ENCODE data around the gene MORN1.

Gene MORN1

DNA sequence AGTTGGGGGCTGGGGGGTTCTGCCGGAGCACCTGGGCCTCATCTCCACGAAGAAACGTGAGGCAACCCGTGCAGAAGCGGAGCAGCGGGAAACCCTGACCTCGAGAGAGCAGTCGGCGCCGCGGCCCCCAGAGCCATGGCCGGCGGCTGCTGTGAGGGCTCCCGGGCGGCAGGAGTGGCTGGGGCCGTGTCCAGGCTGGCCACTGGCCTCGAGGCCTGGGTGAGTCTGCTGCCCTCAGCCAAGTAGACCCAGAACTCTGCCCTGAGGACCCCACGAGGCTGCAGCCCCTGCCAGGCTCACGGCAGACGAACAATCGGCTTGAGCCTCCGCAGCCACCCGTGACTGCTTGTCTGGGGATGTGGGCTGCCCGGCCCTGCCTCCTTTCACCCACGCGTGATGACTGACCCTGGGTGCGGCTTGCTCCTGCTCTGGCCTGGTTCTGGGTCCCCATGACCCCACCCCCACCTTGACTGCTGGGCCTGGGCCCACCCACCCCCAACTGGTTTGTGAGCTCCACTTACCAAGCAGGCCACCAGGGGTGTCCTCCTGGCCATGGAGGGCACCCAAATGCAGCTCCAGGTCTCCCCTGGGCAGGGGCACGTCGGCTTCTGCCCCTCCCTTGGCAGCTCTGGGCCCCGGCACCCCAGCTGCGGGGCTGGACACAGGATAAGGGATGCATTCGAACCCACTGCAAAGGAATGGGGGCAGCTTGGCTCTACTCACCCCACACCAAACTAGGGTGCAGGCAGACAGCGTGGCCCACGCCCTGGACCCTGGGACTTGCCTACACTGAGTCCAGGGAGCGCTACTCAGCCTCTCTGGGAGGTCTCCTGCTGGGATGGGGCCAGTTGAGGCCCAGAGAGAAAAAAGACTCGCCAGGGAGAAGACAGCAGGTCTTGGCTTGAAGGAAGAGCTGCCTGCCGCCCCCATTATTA is 34.2 kb downstream of the MORN1 start:
- TF ChIP-seq, protein P1, sequence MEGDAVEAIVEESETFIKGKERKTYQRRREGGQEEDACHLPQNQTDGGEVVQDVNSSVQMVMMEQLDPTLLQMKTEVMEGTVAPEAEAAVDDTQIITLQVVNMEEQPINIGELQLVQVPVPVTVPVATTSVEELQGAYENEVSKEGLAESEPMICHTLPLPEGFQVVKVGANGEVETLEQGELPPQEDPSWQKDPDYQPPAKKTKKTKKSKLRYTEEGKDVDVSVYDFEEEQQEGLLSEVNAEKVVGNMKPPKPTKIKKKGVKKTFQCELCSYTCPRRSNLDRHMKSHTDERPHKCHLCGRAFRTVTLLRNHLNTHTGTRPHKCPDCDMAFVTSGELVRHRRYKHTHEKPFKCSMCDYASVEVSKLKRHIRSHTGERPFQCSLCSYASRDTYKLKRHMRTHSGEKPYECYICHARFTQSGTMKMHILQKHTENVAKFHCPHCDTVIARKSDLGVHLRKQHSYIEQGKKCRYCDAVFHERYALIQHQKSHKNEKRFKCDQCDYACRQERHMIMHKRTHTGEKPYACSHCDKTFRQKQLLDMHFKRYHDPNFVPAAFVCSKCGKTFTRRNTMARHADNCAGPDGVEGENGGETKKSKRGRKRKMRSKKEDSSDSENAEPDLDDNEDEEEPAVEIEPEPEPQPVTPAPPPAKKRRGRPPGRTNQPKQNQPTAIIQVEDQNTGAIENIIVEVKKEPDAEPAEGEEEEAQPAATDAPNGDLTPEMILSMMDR (IDR thresholded peaks at IDR 0.05; ENCODE audit: insufficient read depth, missing control alignments): no peak
- FAIRE-seq (no peak), DNase-seq (ENCODE audit: insufficient read length, low spot score) (no peak)

DNA sequence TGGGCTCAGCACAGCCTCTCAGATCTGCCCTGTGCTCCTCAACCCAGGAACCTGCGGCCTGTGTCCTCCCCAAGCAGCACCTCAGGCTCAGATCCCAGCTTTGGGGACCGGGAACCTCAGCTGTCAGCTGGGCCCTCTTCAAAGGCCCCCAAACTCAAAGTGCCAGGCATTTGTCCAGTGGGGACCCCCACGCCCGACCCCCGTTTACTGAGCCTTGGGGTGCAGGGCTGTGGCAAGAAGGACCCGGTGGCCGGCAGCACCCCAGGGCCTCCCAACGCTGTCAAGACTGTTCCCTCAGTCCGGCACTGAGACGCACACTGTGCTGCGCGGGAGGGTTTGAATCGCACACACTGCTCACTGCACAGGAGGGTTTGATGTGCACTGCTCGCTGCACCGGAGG is 35.0 kb downstream of the MORN1 start:
- DNase-seq (ENCODE audit: insufficient read length, low spot score) (no peak), FAIRE-seq (no peak)
- TF ChIP-seq, protein P1 (IDR thresholded peaks at IDR 0.05; ENCODE audit: insufficient read depth, missing control alignments): no peak

DNA sequence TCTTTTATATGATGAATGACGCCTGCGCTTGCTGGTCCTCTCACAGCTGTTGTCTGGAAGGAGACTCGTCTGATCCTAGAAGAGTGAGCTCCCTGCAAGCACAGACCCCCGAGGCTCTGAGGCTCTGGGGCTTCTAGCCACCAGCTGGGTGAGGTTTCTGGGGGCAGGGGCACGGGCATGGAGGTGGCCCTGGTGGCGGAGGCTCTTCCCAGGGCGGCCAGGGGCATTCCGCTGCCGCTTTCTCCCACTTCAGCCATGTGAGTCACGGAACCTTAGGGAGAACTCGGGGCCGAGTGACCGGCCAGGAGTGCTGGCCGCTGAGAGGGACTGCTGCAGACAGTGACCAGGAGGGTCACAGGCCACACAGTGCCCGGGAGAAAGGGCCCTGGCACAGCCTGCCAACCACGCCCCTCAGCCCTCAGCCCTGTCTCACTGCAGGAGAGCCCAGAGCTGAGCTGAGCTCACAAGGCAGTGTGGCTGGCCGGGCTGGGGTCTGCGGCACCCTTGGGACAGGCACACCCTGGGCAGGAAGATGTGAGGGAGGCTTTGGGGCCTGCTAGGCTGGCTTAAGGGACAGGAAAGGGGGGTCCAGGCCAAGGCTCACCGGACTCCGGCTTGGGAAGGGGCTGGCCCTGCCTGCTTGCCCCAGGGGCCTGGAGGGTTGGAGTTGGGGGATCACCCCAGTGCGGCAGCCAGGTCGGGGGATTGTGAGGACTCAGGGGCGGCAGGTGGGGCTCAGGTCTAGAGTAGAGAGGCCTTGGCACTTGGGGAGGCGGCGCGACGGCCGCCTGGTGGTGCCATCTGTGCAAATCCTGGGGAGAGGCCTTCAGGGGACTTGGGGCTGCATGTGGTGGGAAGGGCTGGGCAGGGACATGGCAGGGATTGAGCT is 35.7 kb downstream of the MORN1 start:
- FAIRE-seq (no peak), DNase-seq (ENCODE audit: insufficient read length, low spot score) (no peak)
- TF ChIP-seq, protein P1 (IDR thresholded peaks at IDR 0.05; ENCODE audit: insufficient read depth, missing control alignments): no peak

DNA sequence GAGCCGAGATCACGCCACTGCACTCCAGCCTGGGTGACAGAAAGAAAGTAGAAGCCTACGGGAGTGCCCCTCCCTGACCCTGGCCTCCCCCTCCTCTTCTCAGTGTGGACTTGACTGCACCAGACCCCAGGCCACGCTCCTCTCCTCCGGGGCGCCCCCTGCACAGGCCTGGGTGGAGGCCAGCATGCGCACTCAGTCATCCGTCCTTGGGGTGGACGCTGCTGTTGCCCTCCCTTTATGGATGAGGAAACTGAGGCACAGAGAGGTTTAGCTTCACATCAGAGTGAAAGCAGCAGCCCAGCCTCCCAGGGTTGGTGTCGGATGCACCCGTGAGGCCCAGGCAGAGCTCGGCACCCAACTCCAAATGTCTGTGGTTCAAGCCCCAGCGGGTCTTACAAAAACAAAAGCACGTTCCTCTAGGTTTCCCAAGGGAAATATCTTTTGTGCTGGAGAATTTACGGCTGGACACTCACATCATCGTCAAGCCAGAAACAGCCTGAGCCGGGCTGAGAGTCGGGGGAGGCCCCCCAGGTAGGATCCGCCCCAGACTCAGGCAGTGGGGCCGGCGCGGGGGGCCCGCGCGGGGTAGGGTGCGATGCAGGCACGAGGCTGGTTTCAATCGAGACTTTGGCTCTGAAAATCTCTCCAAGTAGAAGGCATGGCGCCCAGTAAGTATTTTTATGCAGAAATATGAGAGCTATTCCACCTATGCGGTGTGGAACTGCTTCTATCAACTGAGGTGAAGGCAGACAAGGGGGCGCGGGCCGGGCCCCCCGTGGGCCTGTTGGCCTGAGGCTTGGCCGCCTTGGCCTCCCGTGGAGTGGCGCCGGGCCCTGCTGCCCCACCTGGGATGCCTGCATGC is 36.6 kb downstream of the MORN1 start:
- no peak for DNase-seq (ENCODE audit: insufficient read length, low spot score)
- TF ChIP-seq, protein P1 (IDR thresholded peaks at IDR 0.05; ENCODE audit: insufficient read depth, missing control alignments): no peak
- FAIRE-seq: no peak

DNA sequence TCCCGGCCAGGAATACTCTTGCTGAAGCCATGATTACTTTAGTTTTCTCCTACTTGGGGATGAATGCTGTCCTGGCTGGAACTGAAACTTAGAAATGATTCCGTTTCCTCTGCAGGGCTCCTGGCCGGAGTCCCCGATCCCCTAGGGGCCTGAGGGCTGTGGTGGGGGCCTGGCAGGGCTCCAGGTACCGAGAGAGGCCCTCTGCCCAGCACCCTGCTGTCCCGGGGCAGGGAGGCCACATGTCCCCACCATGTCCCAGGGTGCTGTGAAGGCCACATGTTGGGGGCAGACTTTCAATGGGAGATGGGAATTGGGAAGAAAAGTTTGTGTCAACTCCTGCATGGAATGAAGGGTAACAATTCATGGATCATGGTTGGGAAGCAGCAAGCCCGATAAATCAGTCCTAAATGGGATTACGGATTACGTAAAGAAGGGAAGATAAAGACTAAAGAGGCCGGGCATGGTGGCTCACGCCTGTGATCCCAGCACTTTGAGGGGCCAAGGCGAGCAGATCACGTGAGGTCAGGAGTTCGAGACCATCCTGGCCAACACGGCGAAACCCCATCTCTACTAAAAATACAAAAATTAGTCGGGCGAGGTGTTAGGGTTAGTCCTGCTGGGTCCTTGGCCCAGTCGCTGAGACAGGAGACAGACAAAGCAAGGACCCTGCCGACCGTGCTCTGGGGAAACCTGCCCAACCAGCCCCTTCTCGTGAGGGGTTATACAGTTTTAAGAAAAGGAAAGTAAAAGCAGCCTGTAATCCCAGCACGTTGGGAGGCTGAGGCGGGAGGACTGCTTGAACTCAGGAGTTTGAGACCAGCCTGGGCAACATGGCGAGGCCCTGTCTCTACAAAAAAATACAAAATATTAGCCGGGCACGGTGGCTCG is 37.6 kb downstream of the MORN1 start:
- TF ChIP-seq, protein P1 (IDR thresholded peaks at IDR 0.05; ENCODE audit: insufficient read depth, missing control alignments): no peak
- DNase-seq (ENCODE audit: insufficient read length, low spot score) (no peak), FAIRE-seq (no peak)

Measured in D721Med (cell line).